ENCODE data around the gene VPS37B. TPM values are rescaled to one million over a fixed set of nuclear protein-coding genes. Genes with fewer than 3 reads are reported as not detected.

Gene VPS37B
- total and polyA plus RNA-seq, 2 donors (not counting 1 experiment from before 2014, with no cell fraction given) = 10.7 to 25.6 TPM

- no peak overlapping the region for H3K27ac ChIP-seq (ENCODE audit: insufficient read depth, low read length)
- H3K9ac ChIP-seq (ENCODE audit: insufficient read depth, low read length) = no peak overlapping the region
- H4K20me1 ChIP-seq (ENCODE audit: control insufficient read depth, extremely low read depth, insufficient read depth, low read length) = no peaks in the 10 kb centered on the region
- no peaks in the 10 kb centered on the region for H3K9me3 ChIP-seq (ENCODE audit: control insufficient read depth, insufficient read depth, low read depth, low read length)
- H3K27me3 ChIP-seq (ENCODE audit: control insufficient read depth, insufficient read depth, low read length) = no peaks in the 10 kb centered on the region
- TF ChIP-seq CTCF (conservative IDR thresholded peaks at IDR 0.05 in 1 of 2, IDR thresholded peaks at IDR 0.05 in 1 of 2; ENCODE audit: low read depth in 1 of 2, low read length in 2 of 2) = no peak
- TF ChIP-seq EZH2 (IDR thresholded peaks at IDR 0.05; ENCODE audit: low read length, missing control alignments) = no peak
- DNase-seq (ENCODE audit: low read depth in 2 of 2) = no peak
- no peak overlapping the region for H3K4me3 ChIP-seq (replicated peaks in 1 of 4; ENCODE audit: control extremely low read depth in 1 of 4, insufficient read depth in 1 of 4, low read depth in 3 of 4, low read length in 4 of 4)
- H3K79me2 ChIP-seq (ENCODE audit: control insufficient read depth, insufficient read depth, low read length) = no peaks in the 10 kb centered on the region
- no peak overlapping the region for H3K4me2 ChIP-seq (ENCODE audit: extremely low read depth, insufficient read depth, low read length)
- no peaks in the 10 kb centered on the region for H3K36me3 ChIP-seq (ENCODE audit: control insufficient read depth, insufficient read depth, low read length)
- H3K4me1 ChIP-seq (ENCODE audit: control insufficient read depth, extremely low read depth, insufficient read depth, low read length) = peaks cover 9% of the 10 kb centered on the region
- H2AFZ ChIP-seq (ENCODE audit: low read length) = no peak overlapping the region
These were observed 48.0 kb downstream of the VPS37B start for GRCh38 chr12:122847921-122848421.

DNA sequence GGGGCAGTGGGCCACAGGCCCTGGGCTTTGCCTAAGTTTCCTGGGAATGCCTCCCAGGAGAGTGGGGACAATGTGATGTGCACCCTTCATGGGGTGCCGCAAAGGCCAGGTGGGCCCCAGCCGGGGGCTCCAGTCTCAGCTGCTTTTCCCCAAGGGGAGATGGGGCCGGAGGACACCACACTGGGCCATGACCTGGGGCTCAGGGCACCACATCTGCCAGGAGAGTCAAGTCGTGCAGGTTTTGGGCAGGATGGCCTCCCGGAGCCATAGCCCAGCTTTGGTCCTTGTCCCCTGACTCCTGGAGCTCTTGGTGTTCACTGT lies 48.4 kb downstream of the VPS37B start:
- Histone ChIP-seq H3K4me2 (ENCODE audit: extremely low read depth, insufficient read depth, low read length) (no peak overlapping the region), H3K9ac (ENCODE audit: insufficient read depth, low read length) (no peak overlapping the region), H4K20me1 (ENCODE audit: control insufficient read depth, extremely low read depth, insufficient read depth, low read length) (no peaks in the 10 kb centered on the region), H3K4me1 (ENCODE audit: control insufficient read depth, extremely low read depth, insufficient read depth, low read length) (peaks cover 6% of the 10 kb centered on the region), H3K27me3 (ENCODE audit: control insufficient read depth, insufficient read depth, low read length) (no peaks in the 10 kb centered on the region), H2AFZ (ENCODE audit: low read length) (no peak overlapping the region), H3K4me3 (replicated peaks in 1 of 4; ENCODE audit: control extremely low read depth in 1 of 4, insufficient read depth in 1 of 4, low read depth in 3 of 4, low read length in 4 of 4) (no peak overlapping the region), H3K36me3 (ENCODE audit: control insufficient read depth, insufficient read depth, low read length) (no peaks in the 10 kb centered on the region), H3K27ac (ENCODE audit: insufficient read depth, low read length) (no peak overlapping the region), H3K9me3 (ENCODE audit: control insufficient read depth, insufficient read depth, low read depth, low read length) (no peaks in the 10 kb centered on the region), H3K79me2 (ENCODE audit: control insufficient read depth, insufficient read depth, low read length) (no peaks in the 10 kb centered on the region)
- DNase-seq (ENCODE audit: low read depth in 2 of 2) = no peak
- TF ChIP-seq EZH2 (IDR thresholded peaks at IDR 0.05; ENCODE audit: low read length, missing control alignments) = no peak
- TF ChIP-seq CTCF (conservative IDR thresholded peaks at IDR 0.05 in 1 of 2, IDR thresholded peaks at IDR 0.05 in 1 of 2; ENCODE audit: low read depth in 1 of 2, low read length in 2 of 2) = no peak

GRCh38 chr12:122846622-122847515 lies 49.1 kb downstream of the VPS37B start:
- H3K79me2 ChIP-seq (ENCODE audit: control insufficient read depth, insufficient read depth, low read length) = no peaks in the 10 kb centered on the region
- TF ChIP-seq CTCF (conservative IDR thresholded peaks at IDR 0.05 in 1 of 2, IDR thresholded peaks at IDR 0.05 in 1 of 2; ENCODE audit: low read depth in 1 of 2, low read length in 2 of 2) = no peak
- no peak for TF ChIP-seq EZH2 (IDR thresholded peaks at IDR 0.05; ENCODE audit: low read length, missing control alignments)
- H3K9ac ChIP-seq (ENCODE audit: insufficient read depth, low read length) = no peak overlapping the region
- no peak overlapping the region for H3K4me3 ChIP-seq (replicated peaks in 1 of 4; ENCODE audit: control extremely low read depth in 1 of 4, insufficient read depth in 1 of 4, low read depth in 3 of 4, low read length in 4 of 4)
- H3K27ac ChIP-seq (ENCODE audit: insufficient read depth, low read length) = no peak overlapping the region
- no peak for DNase-seq (ENCODE audit: low read depth in 2 of 2)
- H3K9me3 ChIP-seq (ENCODE audit: control insufficient read depth, insufficient read depth, low read depth, low read length) = no peaks in the 10 kb centered on the region
- no peaks in the 10 kb centered on the region for H4K20me1 ChIP-seq (ENCODE audit: control insufficient read depth, extremely low read depth, insufficient read depth, low read length)
- H3K4me1 ChIP-seq (ENCODE audit: control insufficient read depth, extremely low read depth, insufficient read depth, low read length) = peaks cover under 1% of the 10 kb centered on the region
- H3K4me2 ChIP-seq (ENCODE audit: extremely low read depth, insufficient read depth, low read length) = no peak overlapping the region
- H3K27me3 ChIP-seq (ENCODE audit: control insufficient read depth, insufficient read depth, low read length) = no peaks in the 10 kb centered on the region
- H2AFZ ChIP-seq (ENCODE audit: low read length) = no peak overlapping the region
- H3K36me3 ChIP-seq (ENCODE audit: control insufficient read depth, insufficient read depth, low read length) = no peaks in the 10 kb centered on the region
